ENCODE measurements around the gene TFAP2A. TPM values are rescaled to one million over a fixed set of nuclear protein-coding genes. Genes with fewer than 3 reads are reported as not detected.

Gene TFAP2A
- total RNA-seq, result not detected

DNA sequence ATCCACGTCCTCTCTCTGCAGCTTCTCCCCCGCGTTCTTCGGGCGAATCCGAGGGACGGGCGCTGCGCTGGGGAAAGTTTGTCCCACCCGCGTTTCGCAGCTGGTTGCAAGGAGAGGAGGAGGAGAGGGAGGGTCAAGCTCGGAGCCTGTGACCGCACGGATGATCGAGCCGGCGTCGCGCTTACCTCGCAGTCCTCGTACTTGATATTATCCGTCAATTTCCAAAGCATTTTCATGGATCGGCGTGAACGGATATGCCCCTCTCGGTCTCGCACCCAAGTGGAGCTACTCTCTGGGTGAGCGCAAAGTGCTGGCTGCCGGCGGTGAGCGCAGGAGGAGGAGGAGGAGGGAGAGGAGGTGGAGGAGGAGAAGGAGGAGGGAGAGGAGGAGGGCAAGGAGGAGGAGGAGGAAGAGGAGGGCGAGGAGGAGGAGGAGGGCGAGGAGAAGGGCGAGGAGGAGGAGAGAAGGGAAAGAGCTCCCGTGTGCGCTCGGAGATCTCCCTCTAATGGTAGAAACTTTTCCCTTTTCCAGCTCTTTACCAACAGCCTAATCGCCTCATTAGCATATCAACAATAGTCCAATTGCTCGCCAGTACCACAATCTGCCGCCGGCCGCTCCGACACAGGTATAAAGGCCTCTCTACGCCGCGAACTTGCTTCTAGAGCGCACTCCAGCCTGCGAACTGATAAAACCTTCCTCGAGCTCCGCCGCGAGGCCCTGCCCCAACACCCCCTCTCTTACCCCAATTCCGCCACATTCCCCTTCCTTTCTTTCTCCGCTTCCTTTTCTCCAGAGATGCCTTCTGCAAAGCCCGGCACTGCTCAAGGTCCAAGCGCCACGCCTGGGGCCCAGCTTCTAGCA is at the start of gene TFAP2A:
Gene TFAP2A, minus strand, starts transcription at position 319 of the 861 bp plus-strand sequence. Its CDS starts 83 bp downstream, at position 236.
- H3K4me1 ChIP-seq (ENCODE audit: insufficient read depth, low read length), result peaks cover 34% of the 10 kb centered on the region
- H3K9me3 ChIP-seq (ENCODE audit: low read depth, low read length), result no peaks in the 10 kb centered on the region
- peaks cover 94% of the 10 kb centered on the region for H3K27me3 ChIP-seq (ENCODE audit: insufficient read depth, low read length)
- no peak within 1 kb of the TSS for H3K4me3 ChIP-seq (ENCODE audit: low read length)

DNA sequence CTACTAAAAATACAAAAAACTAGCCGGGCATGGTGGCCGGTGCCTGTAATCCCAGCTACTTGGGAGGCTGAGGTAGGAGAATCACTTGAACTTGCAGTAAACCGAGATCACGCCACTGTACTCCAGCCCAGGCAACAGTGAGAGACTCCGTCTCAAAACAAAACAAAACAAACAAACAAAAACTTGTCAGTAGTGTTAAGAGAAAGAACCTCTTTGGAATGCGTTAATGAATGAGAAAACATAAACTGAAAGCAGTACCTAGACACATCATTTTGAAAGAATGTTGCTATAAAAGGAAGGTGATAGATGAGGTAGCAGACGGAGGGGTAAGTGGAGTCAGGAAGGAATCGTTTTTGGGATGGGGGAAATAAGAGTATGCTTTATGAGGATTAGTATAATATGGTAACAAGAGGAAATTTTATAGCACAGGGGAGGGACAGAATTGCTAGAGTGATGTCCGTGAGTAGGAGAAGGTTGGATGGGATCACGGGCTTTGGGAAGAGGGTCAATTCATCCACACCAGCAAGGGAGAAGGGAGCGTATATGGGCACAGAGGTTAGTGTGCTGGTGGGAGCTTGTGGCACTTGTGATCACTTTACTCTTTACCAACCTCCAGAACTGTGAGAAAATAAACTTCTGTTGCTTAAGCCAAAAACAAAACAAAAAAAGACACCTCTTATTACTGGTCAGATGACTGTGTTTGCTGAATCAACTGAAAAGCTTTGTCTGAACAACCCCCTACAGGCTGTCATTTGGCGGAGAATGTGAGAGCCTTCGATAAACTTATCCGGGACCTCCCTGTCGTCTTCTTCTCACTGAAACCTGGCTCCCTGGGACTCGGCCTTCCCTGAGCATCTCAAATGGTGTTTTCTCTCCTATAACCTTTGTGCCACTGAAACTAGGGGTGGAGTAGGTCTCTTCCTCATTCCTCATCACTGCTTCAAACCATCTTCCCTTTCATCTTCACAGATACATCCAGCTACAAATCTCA is 48.9 kb upstream of the TFAP2A start:
- no peaks in the 10 kb centered on the region for H3K9me3 ChIP-seq (ENCODE audit: low read depth, low read length)
- H3K4me3 ChIP-seq (ENCODE audit: low read length), result no peak overlapping the region
- no peaks in the 10 kb centered on the region for H3K4me1 ChIP-seq (ENCODE audit: insufficient read depth, low read length)
- no peaks in the 10 kb centered on the region for H3K27me3 ChIP-seq (ENCODE audit: insufficient read depth, low read length)

DNA sequence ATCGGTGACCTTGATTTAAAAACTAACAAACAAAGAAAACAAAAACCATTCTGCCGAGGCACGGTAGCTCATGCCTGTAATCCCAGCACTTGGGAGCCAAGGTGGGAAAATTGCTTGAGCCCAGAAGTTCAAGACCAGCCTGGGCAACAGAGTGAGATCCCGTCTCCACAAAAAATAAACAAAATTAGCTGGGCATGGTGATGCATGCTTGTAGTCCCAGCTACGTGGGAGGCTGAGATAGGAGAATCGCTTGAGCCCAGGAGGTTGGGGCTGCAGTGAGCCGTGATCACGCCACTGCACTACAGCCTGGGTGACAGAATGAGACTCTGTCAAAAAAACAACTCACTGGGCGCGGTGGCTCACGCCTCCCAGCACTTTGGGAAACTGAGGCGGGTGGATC is 48.2 kb upstream of the TFAP2A start:
- Histone ChIP-seq H3K4me3 (ENCODE audit: low read length) (no peak overlapping the region), H3K9me3 (ENCODE audit: low read depth, low read length) (no peaks in the 10 kb centered on the region), H3K4me1 (ENCODE audit: insufficient read depth, low read length) (no peaks in the 10 kb centered on the region), H3K27me3 (ENCODE audit: insufficient read depth, low read length) (no peaks in the 10 kb centered on the region)

DNA sequence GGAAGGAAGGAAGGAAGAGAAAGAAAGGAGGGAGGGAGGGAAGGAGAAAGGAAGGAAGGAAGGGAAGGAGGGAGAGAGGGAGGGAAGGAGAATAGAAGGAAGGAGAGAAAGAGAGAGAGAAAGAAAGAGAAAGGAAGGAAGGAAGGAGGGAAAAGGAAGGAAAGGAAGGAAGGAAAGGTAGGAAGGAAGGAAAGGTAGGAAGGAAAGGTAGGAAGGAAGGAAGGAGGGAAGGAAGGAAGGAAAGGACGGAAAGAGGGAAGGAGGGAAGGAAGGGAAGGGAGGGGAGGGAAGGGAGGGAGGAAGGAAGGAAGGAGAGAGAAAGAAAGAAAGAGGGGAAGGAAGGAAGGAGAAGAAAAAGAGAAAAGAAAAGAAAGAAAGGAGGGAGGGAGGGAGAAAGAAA is 47.0 kb upstream of the TFAP2A start:
- Histone ChIP-seq H3K4me3 (ENCODE audit: low read length) (no peak overlapping the region), H3K4me1 (ENCODE audit: insufficient read depth, low read length) (no peaks in the 10 kb centered on the region), H3K9me3 (ENCODE audit: low read depth, low read length) (no peaks in the 10 kb centered on the region), H3K27me3 (ENCODE audit: insufficient read depth, low read length) (no peaks in the 10 kb centered on the region)

DNA sequence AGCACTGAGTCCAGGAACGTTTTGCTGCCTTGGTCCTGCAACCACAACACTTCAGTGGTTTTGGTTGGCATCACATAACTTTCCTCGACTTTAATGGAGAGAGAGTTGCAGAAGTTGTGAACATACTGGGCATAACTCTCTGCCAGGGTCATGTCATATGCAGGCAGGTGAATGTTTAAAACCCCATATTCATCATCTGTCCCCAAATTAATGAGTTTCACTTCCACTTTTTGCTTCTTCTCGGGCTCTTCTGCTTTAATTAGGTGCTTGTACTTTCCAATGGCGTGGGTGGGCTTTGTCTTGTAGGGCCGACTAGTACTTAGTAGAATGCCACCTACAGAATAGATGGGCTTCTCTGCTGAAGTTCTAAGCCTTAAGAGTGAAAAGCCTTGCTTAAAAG is 45.2 kb upstream of the TFAP2A start:
- no peaks in the 10 kb centered on the region for H3K27me3 ChIP-seq (ENCODE audit: insufficient read depth, low read length)
- no peaks in the 10 kb centered on the region for H3K9me3 ChIP-seq (ENCODE audit: low read depth, low read length)
- no peaks in the 10 kb centered on the region for H3K4me1 ChIP-seq (ENCODE audit: insufficient read depth, low read length)
- no peak overlapping the region for H3K4me3 ChIP-seq (ENCODE audit: low read length)

DNA sequence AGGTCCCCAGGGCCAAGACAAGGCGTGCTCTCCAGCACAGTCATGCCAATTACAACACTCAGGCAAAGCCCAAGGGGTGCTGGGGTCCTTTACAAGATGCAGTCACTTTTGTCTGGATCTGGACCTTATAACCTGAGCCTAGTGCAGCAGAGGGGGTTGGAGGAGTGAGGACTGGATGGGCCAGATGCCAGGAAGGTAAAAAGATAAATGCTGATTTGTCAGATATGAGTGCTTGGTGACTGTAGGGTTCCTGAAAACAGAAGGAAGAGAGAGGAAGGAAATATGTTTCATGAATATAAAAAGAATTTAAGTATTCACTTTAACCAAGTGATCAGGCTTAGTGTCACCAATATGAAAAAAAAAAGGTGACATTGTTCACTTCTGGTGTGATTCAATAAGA is 43.4 kb upstream of the TFAP2A start:
- no peaks in the 10 kb centered on the region for H3K27me3 ChIP-seq (ENCODE audit: insufficient read depth, low read length)
- no peaks in the 10 kb centered on the region for H3K9me3 ChIP-seq (ENCODE audit: low read depth, low read length)
- no peak overlapping the region for H3K4me3 ChIP-seq (ENCODE audit: low read length)
- no peaks in the 10 kb centered on the region for H3K4me1 ChIP-seq (ENCODE audit: insufficient read depth, low read length)

DNA sequence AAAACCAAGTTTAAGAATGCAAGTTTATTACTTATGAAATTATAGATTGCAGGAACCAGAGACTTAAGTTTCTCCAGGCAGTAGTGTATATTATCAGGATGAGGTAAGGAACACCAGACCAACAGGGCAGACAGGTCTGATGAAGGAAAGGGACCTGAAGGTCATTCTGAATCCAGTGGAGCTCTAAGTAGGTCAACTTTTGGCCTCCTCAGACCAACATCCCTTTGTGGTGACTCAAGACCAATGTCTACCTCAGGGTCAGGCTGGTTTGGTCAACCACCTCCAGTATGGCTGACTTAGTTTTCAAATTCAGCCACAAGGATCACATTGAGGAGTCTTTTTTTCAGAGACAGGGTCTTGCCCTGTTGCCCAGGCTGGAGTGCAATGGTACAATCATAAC is 38.7 kb upstream of the TFAP2A start:
- Histone ChIP-seq H3K9me3 (ENCODE audit: low read depth, low read length) (no peaks in the 10 kb centered on the region), H3K27me3 (ENCODE audit: insufficient read depth, low read length) (peaks cover 5% of the 10 kb centered on the region), H3K4me3 (ENCODE audit: low read length) (no peak overlapping the region), H3K4me1 (ENCODE audit: insufficient read depth, low read length) (no peaks in the 10 kb centered on the region)

DNA sequence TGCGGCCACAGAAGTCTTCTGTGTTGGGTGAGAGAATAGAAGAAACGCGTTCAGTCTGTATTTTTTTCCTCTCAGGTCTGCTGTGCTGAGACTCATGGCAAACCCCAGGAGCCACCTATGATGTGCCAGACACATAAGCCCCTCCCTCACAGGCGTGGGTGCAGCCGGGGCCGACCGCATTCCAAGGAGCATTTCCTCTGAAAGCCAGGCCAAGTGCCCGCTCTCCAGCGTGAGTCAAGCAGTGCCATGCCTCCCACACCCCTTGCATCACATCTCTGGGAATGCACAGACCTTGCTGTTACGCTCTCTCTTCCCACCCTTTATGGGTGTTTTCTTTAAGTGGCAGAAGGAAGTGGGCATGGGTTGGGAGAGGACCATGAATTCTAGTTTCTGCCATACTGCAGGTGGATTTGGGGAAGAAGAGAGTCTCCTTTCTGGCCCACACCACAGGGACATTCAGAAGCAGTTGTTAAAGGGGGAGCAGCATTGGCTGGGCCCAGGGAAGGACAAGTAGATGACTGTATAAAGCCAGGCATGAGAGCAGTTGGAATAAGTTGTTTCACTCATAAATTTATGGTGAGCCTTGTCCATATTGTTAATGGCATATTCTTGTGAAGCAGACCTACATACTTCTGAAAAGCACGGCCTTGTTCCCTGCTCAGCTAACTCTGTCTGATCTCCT is 37.1 kb upstream of the TFAP2A start:
- Histone ChIP-seq H3K27me3 (ENCODE audit: insufficient read depth, low read length) (peaks cover 7% of the 10 kb centered on the region), H3K4me1 (ENCODE audit: insufficient read depth, low read length) (no peaks in the 10 kb centered on the region), H3K4me3 (ENCODE audit: low read length) (no peak overlapping the region), H3K9me3 (ENCODE audit: low read depth, low read length) (no peaks in the 10 kb centered on the region)

DNA sequence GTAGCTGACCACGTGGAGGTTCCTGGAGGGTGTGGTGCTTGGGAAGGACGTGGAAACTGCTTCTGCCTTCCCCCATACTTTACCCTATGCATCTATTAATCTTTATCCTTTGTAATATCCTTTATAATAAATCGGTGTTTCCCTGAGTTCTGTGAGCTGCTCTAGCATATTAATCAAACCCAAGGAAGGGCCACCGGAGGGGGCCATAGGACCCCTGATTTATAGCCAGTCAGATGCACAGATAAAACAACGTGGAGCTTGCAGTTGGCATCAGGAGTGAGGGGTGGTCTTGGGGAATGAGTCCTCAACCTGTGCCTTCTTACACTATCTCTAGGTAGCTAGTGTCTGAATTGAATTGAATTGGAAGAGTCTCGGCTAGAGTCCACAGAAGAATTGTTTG is 36.5 kb upstream of the TFAP2A start:
- Histone ChIP-seq H3K4me1 (ENCODE audit: insufficient read depth, low read length) (no peaks in the 10 kb centered on the region), H3K27me3 (ENCODE audit: insufficient read depth, low read length) (peaks cover 7% of the 10 kb centered on the region), H3K4me3 (ENCODE audit: low read length) (no peak overlapping the region), H3K9me3 (ENCODE audit: low read depth, low read length) (no peaks in the 10 kb centered on the region)

DNA sequence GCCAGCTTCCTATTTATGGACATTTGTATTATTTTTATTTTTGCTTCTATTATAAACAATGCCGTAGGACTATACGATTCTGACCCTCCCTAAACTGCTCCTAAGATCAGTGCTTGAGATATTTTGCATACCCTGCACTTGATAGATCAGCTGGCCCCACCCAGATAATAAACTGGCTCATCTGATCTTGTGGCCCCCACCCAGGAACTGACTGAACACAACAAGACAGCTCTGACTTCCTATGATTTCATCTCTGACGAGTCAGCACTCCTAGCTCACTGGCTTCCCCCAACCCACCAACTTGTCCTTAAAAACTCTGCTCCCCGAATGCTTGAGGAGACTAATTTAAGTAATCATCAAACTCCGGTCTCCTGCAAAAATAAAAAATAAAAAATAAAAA is 34.9 kb upstream of the TFAP2A start:
- peaks cover 7% of the 10 kb centered on the region for H3K27me3 ChIP-seq (ENCODE audit: insufficient read depth, low read length)
- no peaks in the 10 kb centered on the region for H3K9me3 ChIP-seq (ENCODE audit: low read depth, low read length)
- H3K4me3 ChIP-seq (ENCODE audit: low read length), result no peak overlapping the region
- no peaks in the 10 kb centered on the region for H3K4me1 ChIP-seq (ENCODE audit: insufficient read depth, low read length)

DNA sequence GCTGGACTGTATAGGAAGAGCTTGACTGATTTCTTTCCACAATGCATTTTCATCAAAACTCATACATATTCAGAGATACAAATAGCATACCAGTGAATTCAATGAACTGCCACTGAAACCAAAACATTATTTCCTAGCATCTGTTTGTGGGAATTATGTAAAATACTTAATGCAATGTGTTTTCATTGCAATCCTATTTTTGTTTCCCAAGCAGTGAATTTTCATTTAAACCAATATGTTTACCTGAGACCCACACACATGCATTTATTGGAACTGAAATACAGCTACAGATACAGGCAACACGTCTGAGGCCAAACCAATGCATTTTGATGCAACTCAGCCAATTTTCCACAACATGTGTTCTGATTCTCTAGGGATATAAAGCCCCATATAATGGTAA is 33.2 kb upstream of the TFAP2A start:
- Histone ChIP-seq H3K9me3 (ENCODE audit: low read depth, low read length) (no peaks in the 10 kb centered on the region), H3K27me3 (ENCODE audit: insufficient read depth, low read length) (peaks cover 9% of the 10 kb centered on the region), H3K4me3 (ENCODE audit: low read length) (no peak overlapping the region), H3K4me1 (ENCODE audit: insufficient read depth, low read length) (no peaks in the 10 kb centered on the region)

DNA sequence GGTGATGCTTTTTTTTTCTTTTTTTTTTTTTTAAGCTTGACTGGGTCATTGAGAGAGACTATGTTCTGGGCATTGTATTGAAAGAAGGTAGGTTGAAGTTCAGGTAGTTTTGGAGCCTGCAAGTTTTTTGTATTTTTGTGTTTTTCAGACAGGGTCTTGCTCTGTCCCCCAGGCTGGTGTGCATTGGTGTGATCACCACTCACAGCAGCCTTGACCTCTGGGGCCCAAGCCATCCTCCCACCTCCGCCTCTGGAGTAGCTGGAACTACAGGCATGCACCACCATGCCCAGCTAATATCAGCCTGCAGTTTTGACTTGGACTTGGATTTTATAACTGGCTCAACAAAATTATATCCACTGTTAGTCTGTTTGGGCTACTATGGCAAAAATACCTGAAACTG is 31.7 kb upstream of the TFAP2A start:
- Histone ChIP-seq H3K9me3 (ENCODE audit: low read depth, low read length) (no peaks in the 10 kb centered on the region), H3K27me3 (ENCODE audit: insufficient read depth, low read length) (peaks cover 9% of the 10 kb centered on the region), H3K4me3 (ENCODE audit: low read length) (no peak overlapping the region), H3K4me1 (ENCODE audit: insufficient read depth, low read length) (no peaks in the 10 kb centered on the region)

DNA sequence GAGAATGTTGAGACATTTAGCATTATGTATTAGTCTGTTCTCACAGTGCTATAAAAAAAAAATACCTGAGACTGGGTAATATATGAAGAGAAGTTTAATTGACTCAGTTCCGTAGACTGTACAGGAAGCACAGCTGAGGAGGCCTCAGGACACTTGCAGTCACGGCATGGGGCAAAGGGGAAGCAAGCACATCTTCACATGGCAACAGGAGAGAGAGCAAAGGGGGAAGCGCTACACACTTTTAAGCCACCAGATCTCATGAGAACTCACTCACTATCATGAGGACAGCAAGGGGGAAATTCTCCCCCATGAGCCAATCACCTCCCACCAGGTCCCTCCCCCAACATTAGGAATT is 26.8 kb upstream of the TFAP2A start:
- no peaks in the 10 kb centered on the region for H3K4me1 ChIP-seq (ENCODE audit: insufficient read depth, low read length)
- H3K4me3 ChIP-seq (ENCODE audit: low read length), result no peak overlapping the region
- H3K27me3 ChIP-seq (ENCODE audit: insufficient read depth, low read length), result peaks cover 5% of the 10 kb centered on the region
- H3K9me3 ChIP-seq (ENCODE audit: low read depth, low read length), result no peaks in the 10 kb centered on the region

DNA sequence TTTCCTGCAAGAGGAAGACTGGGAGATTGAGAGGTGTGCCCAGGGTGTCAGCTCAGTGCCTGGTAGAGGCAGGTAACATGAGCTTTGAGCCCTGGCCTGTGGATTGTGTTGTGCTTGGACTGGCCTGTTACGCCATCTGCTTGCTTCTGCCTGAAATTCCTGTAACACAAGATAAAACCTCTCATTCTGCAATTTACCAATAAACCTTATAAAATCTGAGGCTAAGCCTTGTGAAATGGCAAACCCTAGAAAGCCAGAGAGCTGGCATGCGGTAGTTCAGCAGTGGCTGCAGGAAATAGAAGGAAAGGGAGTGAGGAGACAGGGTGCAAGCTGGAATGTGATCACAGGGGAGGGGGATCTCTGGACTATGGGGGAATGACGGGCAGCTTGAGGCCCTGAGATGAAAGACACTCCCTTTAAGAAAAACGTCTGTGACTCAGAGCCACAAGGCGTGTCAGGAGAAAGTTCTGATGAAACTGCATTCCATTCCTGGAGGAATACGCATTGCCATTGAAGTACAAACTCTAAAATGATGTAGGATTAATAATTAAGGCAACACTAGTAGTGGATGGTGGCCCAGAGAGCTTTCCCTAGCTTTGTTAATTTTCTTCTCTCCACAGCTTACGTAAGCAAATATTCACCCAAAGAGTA is 26.3 kb upstream of the TFAP2A start:
- Histone ChIP-seq H3K27me3 (ENCODE audit: insufficient read depth, low read length) (peaks cover 5% of the 10 kb centered on the region), H3K9me3 (ENCODE audit: low read depth, low read length) (no peaks in the 10 kb centered on the region), H3K4me1 (ENCODE audit: insufficient read depth, low read length) (no peaks in the 10 kb centered on the region), H3K4me3 (ENCODE audit: low read length) (no peak overlapping the region)
